Measurements from ENCODE around the gene LY86.

DNA sequence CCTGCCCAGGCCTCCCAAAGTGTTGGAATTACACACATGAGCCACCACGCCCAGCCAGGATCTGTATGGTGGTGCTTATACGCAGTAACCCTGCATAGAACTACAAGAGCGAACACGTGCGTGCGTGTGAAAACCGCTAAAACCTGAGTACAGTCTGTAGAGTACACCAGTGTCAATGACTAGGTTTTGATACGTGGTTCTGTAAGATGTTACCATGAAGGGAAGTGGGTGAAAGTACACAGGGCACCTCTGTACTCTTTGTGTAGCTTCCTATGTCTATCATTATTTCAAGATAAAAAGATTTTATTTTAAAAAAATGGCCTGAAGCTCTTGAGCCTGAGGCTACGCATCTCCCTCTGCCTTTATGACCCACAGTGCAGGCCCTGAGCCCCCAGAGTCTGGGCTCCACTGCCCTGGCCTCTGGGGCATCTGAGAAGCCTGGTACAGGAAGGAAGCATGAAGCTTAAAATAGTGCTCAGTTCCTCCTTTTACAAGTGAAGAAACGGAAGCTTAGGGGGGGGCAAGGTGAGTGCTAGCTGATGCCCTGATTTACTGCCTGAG lies 21.6 kb downstream of the LY86 start:
- TF ChIP-seq, protein P1, sequence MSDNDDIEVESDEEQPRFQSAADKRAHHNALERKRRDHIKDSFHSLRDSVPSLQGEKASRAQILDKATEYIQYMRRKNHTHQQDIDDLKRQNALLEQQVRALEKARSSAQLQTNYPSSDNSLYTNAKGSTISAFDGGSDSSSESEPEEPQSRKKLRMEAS (IDR thresholded peaks at IDR 0.05; ENCODE audit: insufficient read depth, insufficient read length), result no peak
- TF ChIP-seq, protein P2, sequence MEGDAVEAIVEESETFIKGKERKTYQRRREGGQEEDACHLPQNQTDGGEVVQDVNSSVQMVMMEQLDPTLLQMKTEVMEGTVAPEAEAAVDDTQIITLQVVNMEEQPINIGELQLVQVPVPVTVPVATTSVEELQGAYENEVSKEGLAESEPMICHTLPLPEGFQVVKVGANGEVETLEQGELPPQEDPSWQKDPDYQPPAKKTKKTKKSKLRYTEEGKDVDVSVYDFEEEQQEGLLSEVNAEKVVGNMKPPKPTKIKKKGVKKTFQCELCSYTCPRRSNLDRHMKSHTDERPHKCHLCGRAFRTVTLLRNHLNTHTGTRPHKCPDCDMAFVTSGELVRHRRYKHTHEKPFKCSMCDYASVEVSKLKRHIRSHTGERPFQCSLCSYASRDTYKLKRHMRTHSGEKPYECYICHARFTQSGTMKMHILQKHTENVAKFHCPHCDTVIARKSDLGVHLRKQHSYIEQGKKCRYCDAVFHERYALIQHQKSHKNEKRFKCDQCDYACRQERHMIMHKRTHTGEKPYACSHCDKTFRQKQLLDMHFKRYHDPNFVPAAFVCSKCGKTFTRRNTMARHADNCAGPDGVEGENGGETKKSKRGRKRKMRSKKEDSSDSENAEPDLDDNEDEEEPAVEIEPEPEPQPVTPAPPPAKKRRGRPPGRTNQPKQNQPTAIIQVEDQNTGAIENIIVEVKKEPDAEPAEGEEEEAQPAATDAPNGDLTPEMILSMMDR (IDR thresholded peaks at IDR 0.05; ENCODE audit: extremely low read depth in 1 of 2, insufficient read depth in 1 of 2, low read depth in 1 of 2, low read length in 2 of 2), result no peak
- TF ChIP-seq POLR2AphosphoS5 (IDR thresholded peaks at IDR 0.05; ENCODE audit: insufficient read depth, low read depth, low read length) (no peak), EZH2 (IDR thresholded peaks at IDR 0.05; ENCODE audit: borderline replicate concordance, low read depth, low read length, severe bottlenecking) (no peak), JUN (IDR thresholded peaks at IDR 0.05; ENCODE audit: borderline replicate concordance, insufficient read depth, insufficient read length, low read depth) (no peak), POLR2A (IDR thresholded peaks at IDR 0.05; ENCODE audit: low read depth, low read length) (no peak), GATA2 (IDR thresholded peaks at IDR 0.05; ENCODE audit: insufficient read depth, insufficient read length, low read depth, low read length) (no peak), MYC (IDR thresholded peaks at IDR 0.05; ENCODE audit: low read depth, low read length) (no peak), FOS (IDR thresholded peaks at IDR 0.05; ENCODE audit: borderline replicate concordance, insufficient read depth, low read length) (no peak)
